Measurements from ENCODE around the gene NDUFA1.
A peak's percentile ranks its signal among the peaks of the same experiment; 100 is the strongest.

Gene NDUFA1

DNA sequence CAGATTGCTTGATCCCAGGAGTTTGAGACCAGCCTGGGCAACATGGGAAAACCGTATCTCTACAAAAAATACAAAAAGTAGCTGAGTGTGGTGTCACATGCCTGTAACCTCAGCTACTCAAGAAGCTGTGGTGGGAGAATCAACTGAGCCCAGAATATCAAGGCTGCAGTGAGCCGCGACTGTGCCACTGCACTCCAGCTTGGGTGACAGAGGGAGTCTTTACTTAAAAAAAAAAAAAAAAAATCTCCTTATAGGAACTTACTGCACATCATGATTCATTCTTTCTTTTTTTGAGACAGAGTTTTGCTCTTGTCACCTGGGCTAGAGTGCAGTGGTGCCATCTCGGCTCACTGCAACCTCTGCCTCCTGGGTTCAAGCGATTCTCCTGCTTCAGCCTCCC, 43.2 kb upstream of the NDUFA1 start:
- Histone ChIP-seq H3K9ac (ENCODE audit: low read length) (no peak overlapping the region), H3K27ac (ENCODE audit: low read depth, low read length, poor library complexity, severe bottlenecking) (no peak overlapping the region), H3K4me2 (ENCODE audit: low read length) (no peak overlapping the region), H3K4me1 (ENCODE audit: insufficient read depth, low read length, severe bottlenecking) (no peaks in the 10 kb centered on the region), H3K79me2 (ENCODE audit: insufficient read depth, low read length) (no peaks in the 10 kb centered on the region), H3K9me3 (ENCODE audit: low read length) (no peaks in the 10 kb centered on the region), H4K20me1 (ENCODE audit: insufficient read depth, low read length) (no peaks in the 10 kb centered on the region), H3K9me2 (ENCODE audit: low read depth, low read length) (no peaks in the 10 kb centered on the region), H2AFZ (ENCODE audit: low read length) (no peak overlapping the region), H3F3A (ENCODE audit: insufficient read depth, low read length) (no peaks in the 10 kb centered on the region), H3K4me3 (ENCODE audit: low read depth, low read length, poor library complexity, severe bottlenecking) (no peak overlapping the region), H3K36me3 (ENCODE audit: insufficient read depth, low read length) (peaks cover 19% of the 10 kb centered on the region), H3K27me3 (ENCODE audit: insufficient read depth, low read length) (no peaks in the 10 kb centered on the region)
- TF ChIP-seq, protein P1, sequence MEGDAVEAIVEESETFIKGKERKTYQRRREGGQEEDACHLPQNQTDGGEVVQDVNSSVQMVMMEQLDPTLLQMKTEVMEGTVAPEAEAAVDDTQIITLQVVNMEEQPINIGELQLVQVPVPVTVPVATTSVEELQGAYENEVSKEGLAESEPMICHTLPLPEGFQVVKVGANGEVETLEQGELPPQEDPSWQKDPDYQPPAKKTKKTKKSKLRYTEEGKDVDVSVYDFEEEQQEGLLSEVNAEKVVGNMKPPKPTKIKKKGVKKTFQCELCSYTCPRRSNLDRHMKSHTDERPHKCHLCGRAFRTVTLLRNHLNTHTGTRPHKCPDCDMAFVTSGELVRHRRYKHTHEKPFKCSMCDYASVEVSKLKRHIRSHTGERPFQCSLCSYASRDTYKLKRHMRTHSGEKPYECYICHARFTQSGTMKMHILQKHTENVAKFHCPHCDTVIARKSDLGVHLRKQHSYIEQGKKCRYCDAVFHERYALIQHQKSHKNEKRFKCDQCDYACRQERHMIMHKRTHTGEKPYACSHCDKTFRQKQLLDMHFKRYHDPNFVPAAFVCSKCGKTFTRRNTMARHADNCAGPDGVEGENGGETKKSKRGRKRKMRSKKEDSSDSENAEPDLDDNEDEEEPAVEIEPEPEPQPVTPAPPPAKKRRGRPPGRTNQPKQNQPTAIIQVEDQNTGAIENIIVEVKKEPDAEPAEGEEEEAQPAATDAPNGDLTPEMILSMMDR (IDR thresholded peaks at IDR 0.05; ENCODE audit: low read length), result no peak

DNA sequence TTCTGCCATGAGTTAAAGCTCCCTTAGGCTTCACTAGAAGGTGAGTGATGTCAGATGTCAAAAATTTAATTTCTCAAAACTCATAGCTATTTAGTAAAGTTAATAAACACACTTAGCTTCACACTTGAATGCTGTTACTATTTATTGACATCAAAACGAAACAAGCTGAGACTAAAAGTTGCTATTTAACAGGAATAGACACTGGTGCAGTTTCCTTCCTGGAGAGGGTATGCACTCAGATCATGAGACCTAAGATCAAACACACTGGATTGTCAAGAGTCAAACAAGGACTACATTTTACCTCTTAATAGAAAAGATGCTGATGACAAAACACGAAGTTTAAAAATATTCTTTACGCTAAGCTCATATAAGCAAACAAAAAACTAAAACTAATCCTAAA, 37.7 kb upstream of the NDUFA1 start:
- H3K27me3 ChIP-seq (ENCODE audit: insufficient read depth, low read length), result no peaks in the 10 kb centered on the region
- H3K9me2 ChIP-seq (ENCODE audit: low read depth, low read length), result no peaks in the 10 kb centered on the region
- H3K27ac ChIP-seq (ENCODE audit: low read depth, low read length, poor library complexity, severe bottlenecking), result no peak overlapping the region

DNA sequence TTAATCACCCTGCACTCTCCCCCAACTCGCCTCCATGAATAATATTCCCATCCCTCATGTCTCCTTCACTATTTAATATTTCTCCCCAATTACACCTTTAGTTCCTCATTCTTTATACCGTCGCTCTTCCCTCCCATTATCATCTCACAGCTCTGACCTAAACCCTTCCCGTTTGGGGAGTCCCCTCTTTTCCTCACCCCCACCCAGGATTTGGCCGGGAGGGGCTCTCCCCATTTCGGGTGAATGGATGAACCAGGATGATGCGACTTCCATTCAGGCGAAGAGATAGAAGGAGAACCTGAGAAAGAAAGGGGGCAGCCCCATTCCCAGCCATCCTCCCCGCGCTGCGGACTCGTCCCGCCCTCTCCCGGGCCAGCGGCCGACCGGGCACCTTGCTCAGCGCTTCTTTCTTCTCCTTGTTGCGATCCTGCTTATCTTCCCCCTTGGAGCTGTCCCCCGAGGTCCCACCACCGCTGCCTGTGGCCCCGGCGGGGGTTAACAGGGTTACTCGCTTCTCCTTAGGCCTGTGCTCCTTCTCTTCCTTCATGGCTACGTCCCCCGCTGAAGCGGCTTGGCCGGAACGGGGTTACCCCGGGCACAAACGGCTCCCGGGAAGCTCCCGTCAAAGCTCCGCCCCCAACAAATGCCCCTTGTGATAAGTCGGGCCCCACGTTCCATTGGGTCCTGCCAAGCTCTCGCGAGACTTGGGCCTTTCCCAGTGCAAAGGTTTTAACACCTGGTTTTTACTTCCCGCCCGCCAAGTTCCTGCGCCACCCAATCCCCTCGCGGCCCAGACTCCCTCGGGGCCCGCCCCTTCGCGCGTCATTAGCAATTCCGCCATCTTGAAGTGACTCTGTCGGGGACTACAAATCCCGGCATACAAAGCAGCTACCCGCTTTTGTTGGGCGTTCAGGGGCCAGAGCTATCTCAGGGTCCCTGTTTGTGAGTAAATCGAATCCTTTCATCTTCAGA, 19.0 kb upstream of the NDUFA1 start, which contains the start of gene UPF3B:
UPF3B (minus strand) TSS at position 582 of the 972 bp plus-strand sequence; CDS start at position 547, 35 bp downstream.
- Histone ChIP-seq H3K4me3 (ENCODE audit: low read depth, low read length, poor library complexity, severe bottlenecking) (peak within 1 kb of the TSS; percentile 76), H3K27ac (ENCODE audit: low read depth, low read length, poor library complexity, severe bottlenecking) (no peak within 1 kb of the TSS), H3K9me3 (ENCODE audit: low read length) (no peaks in the 10 kb centered on the region), H3K36me3 (ENCODE audit: insufficient read depth, low read length) (peaks cover 26% of the 10 kb centered on the region), H3K27me3 (ENCODE audit: insufficient read depth, low read length) (no peaks in the 10 kb centered on the region), H3F3A (ENCODE audit: insufficient read depth, low read length) (no peaks in the 10 kb centered on the region), H3K9ac (ENCODE audit: low read length) (peak within 1 kb of the TSS; percentile 86), H4K20me1 (ENCODE audit: insufficient read depth, low read length) (no peaks in the 10 kb centered on the region), H3K4me2 (ENCODE audit: low read length) (peak within 1 kb of the TSS; percentile 79), H3K9me2 (ENCODE audit: low read depth, low read length) (no peaks in the 10 kb centered on the region), H3K79me2 (ENCODE audit: insufficient read depth, low read length) (peaks cover 9% of the 10 kb centered on the region), H2AFZ (ENCODE audit: low read length) (peak within 1 kb of the TSS; percentile 100), H3K4me1 (ENCODE audit: insufficient read depth, low read length, severe bottlenecking) (peaks cover 19% of the 10 kb centered on the region)
- TF ChIP-seq, protein P1 (IDR thresholded peaks at IDR 0.05; ENCODE audit: low read length), result no peak
- TF ChIP-seq EZH2 (IDR thresholded peaks at IDR 0.05; ENCODE audit: borderline replicate concordance, low read length), result no peak

More for the DNA sequence above, 37.7 kb upstream of the NDUFA1 start:
- H3K4me1 ChIP-seq (ENCODE audit: insufficient read depth, low read length, severe bottlenecking), result no peaks in the 10 kb centered on the region
- no peaks in the 10 kb centered on the region for H3F3A ChIP-seq (ENCODE audit: insufficient read depth, low read length)
- no peak overlapping the region for H2AFZ ChIP-seq (ENCODE audit: low read length)
- H3K79me2 ChIP-seq (ENCODE audit: insufficient read depth, low read length), result no peaks in the 10 kb centered on the region
- H4K20me1 ChIP-seq (ENCODE audit: insufficient read depth, low read length), result no peaks in the 10 kb centered on the region
- H3K4me3 ChIP-seq (ENCODE audit: low read depth, low read length, poor library complexity, severe bottlenecking), result no peak overlapping the region
- no peak overlapping the region for H3K4me2 ChIP-seq (ENCODE audit: low read length)
- H3K36me3 ChIP-seq (ENCODE audit: insufficient read depth, low read length), result peaks cover 59% of the 10 kb centered on the region
- H3K9ac ChIP-seq (ENCODE audit: low read length), result no peak overlapping the region
- TF ChIP-seq EZH2 (IDR thresholded peaks at IDR 0.05; ENCODE audit: borderline replicate concordance, low read length), result no peak
- TF ChIP-seq, protein P1 (IDR thresholded peaks at IDR 0.05; ENCODE audit: low read length), result no peak
- no peaks in the 10 kb centered on the region for H3K9me3 ChIP-seq (ENCODE audit: low read length)
